Left lobe of liver (tissue), 2 donors: Measurements from ENCODE around the gene GZMB. TPM values are rescaled to one million over a fixed set of nuclear protein-coding genes. Genes with fewer than 3 reads are reported as not detected.
A peak's percentile ranks its signal among the peaks of the same experiment; 100 is the strongest.
"Not testable (repeated sequence)": the region's sequence is repeated elsewhere in the genome, so short reads cannot be mapped to it uniquely, and the experiment has no call there.

Experiments used
- ATAC-seq: fragments of 200-7000 bp; cut with Tn5 transposase; one replicate; pipeline ENCODE4 v1.9.1; 2020; ENCODE audit warnings: mild to moderate bottlenecking, moderate library complexity
- DNase-seq: peaks from one replicate; pipeline ENCODE4 v3.0.0-alpha.2; 2020; ENCODE audit warnings: low spot score
- total RNA-seq: library from RNA; stranded (reverse); gene quantifications from one replicate; pipeline ENCODE4 v1.2.1, GENCODE V29; 2021
- donor health status: DM: no; HTN: no; CAD: no; lungs with moderate emphysema.
- donor health status: DM: no; HTN: yes; CAD: no.

Gene GZMB
- total RNA-seq: 1.3 TPM

GRCh38 chr14:24634158-24634557 lies at the start of gene GZMB:
GZMB (minus strand) TSS chr14:24634190; CDS start chr14:24634160, 30 bp downstream.
- no peak for DNase-seq
- no peak for ATAC-seq

GRCh38 chr14:24681056-24681455 lies 47.1 kb upstream of the GZMB start:
- DNase-seq (no peak), ATAC-seq (no peak)

DNA sequence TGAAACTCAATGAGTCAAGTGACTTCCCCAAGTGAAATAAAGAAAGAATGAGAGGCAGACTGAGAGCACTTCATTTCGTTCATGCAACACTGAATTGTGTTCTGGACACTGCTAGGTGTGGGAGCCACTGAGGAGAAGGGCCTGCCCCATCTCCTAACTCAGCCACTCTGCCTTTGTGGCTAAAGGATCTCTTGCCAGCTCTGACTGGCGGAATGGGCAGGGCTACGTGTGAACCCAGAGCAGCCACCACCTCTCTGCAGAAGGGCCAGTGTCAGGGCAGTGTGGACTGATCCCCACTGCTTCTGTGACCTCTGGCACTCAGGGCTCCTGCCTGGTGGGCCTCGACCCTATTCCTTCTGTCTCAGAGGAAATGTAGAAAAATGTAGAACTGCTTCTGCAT lies 46.5 kb upstream of the GZMB start:
- no peak for ATAC-seq
- no peak for DNase-seq

- DNase-seq: no peak
- no peak for ATAC-seq
These were observed 45.4 kb upstream of the GZMB start for GRCh38 chr14:24679248-24679961.

DNA sequence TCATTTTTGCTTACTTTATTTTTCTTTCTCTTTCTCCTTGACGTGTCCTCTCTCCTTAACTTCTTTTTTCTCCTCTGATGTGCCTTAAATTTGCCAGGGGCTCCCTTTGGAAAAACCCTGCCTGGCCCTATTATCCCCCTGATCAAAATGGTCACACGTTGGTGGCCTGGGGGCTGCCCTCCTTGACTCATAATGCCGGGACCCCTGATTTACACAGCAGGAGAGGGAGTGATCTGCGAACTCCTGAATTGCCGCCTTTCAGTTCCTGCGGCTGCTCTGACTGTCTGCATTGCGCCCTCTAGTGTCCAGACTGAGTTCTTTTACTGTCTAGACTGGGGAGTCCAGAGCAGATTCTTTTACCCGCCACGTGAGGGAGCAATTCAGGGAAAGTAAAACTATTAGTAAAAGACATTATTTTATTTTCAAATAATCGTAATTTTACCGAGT lies 44.8 kb upstream of the GZMB start:
- DNase-seq (peak; percentile 72), ATAC-seq (peak; percentile 100)

DNA sequence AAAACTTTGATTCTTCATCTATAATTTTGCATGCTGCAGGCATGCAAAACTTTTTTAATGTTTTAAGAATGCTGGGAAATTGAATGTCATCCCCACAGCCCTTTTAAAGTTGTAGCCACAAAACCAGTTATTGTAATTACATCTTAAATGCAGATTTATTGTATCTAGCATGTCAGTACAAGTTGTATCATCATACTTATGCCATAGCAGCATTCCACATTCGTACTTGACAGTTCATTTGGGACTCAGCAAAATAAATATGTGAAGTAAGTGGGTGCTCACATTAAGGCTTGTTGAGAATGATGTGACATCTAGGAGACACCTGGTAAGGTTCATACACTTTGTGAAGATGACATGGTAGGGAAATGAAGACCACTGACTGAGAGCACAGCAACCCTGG lies 44.0 kb upstream of the GZMB start:
- DNase-seq (no peak), ATAC-seq (no peak)

- DNase-seq (no peak), ATAC-seq (no peak)
These were observed 40.4 kb upstream of the GZMB start for GRCh38 chr14:24674204-24674970.

DNA sequence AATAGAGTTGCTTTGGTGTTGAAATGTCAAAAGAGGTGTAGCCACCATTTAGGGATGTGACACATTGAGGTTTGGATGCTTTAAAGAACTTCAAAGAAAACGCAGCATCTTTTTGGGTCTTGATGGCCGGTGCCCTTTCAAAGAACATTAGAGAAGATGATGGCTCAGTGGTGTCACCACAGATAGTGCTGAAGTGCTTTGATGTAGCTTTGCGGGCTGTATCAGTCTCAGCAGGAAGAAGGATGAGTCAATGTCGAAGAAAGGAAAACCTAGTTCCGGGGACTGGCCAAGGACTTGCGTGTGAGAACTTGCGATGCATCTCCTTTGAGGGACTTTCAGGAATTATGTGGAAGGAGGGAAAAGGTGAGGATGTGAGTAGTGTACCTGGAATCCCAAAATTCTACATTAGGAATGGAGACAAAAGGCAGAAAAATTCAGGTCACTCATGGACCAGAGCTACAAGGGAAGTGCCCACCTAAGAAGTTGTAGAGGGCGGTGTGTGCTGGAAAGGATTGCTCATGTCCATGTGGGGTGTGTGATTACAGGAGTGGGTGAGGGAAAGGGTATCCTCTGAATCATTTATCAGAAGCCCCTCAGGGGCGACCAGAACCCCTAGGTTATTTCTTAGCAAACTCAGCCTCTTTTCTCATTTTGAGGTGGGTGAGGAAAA lies 39.7 kb upstream of the GZMB start:
- no peak for ATAC-seq

DNA sequence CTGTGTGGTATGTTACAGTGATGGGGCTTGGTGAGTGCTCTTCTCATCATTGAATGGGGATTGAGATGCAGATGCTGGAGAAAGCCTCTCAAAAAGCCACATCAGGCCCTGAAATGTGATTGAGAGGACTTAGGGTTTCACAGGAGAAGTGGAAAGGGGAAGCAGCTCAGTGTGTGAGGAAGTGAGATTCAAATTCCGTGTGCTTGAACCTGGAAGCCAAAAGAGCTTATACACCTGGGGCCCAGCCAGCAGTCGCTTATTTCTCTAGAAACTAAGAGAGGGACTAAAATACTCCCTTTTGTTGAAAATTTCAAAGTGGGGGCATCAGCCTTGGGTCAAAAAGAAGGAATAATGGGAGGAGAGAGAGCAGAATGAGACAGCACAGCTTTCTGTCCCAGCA lies 39.1 kb upstream of the GZMB start:
- ATAC-seq (no peak), DNase-seq (no peak)

More for the DNA sequence above, 39.7 kb upstream of the GZMB start:
- DNase-seq: no peak

DNA sequence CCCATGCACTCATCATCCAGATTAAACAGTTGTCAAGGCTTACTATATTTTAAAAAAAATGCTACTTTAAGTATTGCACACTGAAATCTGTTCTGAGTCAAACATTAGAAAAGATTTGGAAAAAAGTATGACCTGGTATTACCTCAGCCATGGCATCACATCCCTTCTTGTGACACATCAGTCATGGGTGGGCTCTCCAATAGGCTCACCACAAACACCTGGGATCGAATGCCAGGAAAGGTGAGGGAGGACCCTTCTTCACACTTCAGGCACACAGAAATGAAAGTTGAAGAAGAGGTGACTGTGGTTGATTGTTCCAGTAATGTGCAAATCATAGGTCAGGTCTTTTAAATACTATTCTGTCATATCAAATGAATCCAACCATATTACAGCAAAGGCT lies 36.6 kb upstream of the GZMB start:
- ATAC-seq (no peak), DNase-seq (no peak)

DNA sequence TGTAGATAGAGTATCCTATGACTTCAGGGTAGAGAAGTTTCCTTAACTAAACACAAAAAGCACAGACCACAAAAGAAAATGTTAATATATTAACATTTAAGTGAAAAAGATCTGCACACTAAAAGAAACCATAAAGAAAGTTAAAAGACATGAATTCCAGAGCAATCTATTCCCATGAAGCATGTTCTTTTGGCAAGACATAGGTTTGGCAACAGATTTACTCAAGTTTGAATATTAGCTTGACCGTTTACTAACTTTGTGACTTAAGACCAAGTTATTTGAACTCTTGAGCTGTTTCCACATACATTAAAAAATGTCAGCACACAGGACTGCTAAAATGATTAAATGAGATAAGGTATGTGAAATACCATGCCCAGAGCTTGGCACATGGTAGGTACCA lies 35.7 kb upstream of the GZMB start:
- ATAC-seq: no peak
- DNase-seq: no peak

GRCh38 chr14:24665440-24665991 lies 31.5 kb upstream of the GZMB start:
- DNase-seq (no peak), ATAC-seq (no peak)

DNA sequence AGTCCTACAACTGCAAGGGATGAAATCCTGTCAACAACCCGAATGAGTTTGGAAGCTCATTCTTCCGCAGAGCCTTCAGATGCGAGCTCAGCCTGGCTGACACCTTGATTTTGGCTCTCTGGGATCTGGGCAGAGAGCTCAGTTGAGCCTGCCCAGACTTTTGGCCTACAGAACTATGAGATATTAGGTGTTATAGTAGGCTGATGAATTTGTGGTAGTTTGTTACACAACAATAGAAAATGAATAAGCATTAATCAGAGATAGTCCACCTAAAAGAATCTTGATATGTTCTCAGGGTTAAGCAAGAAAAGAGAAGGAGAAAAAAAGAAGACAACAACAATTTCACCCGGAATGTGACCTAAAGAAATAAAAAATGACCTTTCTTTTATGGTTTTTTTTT lies 30.4 kb upstream of the GZMB start:
- no peak for ATAC-seq
- no peak for DNase-seq

- DNase-seq: no peak
- ATAC-seq: no peak
These were observed 28.8 kb upstream of the GZMB start for GRCh38 chr14:24662753-24663152.

- DNase-seq (no peak), ATAC-seq (no peak)
These were observed 26.1 kb upstream of the GZMB start for GRCh38 chr14:24659916-24660570.

DNA sequence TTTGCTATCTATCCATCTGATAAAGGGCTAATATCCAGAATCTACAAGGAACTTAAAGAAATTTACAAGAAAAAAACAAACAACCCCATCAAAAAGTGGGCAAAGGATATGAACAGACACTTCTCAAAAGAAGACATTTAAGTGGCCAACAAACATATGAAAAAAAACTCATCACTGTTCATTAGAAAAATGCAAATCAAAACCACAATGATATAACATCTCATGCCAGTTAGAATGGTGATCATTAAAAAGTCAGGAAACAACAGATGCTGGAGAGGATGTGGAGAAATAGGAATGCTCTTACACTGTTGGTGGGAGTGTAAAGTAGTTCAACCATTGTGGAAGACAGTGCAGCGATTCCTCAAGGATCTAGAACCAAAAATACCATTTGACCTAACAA lies 14.4 kb upstream of the GZMB start:
- ATAC-seq, DNase-seq: not testable (repeated sequence)

DNA sequence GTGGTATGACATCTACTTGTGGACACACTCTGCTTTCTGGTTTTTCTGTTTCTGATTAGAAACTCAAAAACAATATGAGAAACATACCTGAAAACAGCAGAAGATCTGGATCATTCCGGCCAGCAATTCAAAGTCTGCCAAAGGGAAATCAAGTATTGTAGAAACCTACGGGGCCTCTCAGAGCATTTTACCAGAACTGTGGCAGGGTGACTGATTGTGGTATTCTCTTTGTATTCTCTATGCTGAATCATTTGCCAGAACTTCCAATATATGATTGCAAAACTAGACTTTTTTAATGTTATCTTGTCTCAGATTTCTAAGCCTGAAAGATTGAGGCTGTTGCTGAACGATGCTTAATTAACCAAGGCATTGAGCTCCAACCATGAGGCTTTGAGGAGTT lies 5.9 kb upstream of the GZMB start:
- ATAC-seq (no peak), DNase-seq (no peak)

DNA sequence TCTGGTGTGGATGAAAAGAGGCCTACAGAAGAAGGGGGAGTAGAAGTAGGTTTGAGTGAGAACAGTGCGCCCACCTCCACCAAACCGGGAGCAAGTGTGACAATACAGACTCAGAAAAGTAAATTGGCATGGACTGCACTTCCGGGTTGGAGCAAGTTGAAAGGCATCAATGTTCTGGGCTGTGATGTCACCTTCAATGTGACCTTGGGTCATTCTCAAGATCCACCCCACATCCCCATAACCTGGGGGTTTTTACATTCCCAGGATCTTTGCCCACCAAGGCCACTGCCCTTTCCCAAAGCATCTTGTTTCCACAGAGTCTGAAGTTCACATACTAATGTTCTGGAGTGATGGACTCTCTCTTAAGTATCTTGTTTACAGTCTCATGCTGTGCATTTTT lies 5.3 kb upstream of the GZMB start:
- ATAC-seq: no peak

GRCh38 chr14:24633353-24633752 lies 637 bp downstream of the GZMB start:
- DNase-seq: no peak
- ATAC-seq: no peak

More for the DNA sequence above, 5.3 kb upstream of the GZMB start:
- DNase-seq: no peak

GRCh38 chr14:24632761-24633160 lies 1.2 kb downstream of the GZMB start:
- no peak for DNase-seq
- ATAC-seq: no peak

DNA sequence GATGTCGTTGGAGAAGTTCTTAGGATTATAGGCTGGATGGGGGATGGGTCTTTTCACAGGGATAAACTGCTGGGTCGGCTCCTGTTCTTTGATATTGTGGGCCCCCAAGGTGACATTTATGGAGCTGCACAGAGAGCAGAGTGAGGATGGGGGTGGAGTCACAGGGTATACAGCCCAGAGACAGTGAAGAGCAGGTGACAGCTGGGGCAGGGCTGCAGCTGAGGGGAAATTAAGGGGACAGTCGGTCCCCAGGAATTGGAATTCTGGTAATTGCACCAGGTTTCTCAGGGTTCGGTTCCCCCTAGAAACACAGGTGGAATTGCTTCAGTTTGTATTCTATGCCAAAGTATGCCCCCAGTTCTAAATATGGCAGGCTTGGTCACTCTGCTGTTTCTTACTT lies 1.7 kb downstream of the GZMB start:
- ATAC-seq (no peak), DNase-seq (no peak)
